NCI-H2029 (cell line): ENCODE data around the gene DHX58.

ENCODE experiments used
- DNase-seq: peaks from one replicate; lab custom pipeline; 2025; lab: John Stamatoyannopoulos, UW

DHX58 gene

DNA sequence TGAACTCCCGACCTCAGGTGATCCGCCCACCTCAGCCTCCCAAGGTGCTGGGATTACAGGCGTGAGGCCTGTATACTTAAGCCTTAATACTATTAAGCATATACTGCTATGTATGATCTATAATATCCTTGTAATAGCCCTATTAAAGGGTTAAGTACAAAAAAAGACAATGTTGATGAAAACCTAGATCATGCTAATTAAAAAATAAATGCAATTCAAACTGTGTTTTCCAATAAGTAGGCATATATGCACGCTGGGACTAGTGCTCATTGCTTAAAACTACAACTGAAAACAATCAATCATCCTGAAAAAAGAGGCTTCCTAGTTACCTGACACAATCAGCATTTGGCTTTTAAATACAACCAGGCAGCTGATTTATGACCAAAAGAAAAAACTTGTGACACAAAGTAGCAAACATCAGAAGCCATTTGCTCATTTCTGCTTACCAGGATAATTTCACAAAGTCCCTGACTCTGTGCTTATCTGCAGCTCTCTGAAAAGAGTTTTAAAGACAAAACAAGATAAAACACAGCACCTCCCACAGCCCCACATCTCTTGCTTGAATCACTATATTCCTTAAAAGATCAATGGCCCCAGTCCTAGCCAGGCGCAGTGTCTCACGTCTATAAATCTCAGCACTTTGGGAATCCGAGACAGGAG, 25.3 kb downstream of the DHX58 start:
- DNase-seq, result no peak

DNA sequence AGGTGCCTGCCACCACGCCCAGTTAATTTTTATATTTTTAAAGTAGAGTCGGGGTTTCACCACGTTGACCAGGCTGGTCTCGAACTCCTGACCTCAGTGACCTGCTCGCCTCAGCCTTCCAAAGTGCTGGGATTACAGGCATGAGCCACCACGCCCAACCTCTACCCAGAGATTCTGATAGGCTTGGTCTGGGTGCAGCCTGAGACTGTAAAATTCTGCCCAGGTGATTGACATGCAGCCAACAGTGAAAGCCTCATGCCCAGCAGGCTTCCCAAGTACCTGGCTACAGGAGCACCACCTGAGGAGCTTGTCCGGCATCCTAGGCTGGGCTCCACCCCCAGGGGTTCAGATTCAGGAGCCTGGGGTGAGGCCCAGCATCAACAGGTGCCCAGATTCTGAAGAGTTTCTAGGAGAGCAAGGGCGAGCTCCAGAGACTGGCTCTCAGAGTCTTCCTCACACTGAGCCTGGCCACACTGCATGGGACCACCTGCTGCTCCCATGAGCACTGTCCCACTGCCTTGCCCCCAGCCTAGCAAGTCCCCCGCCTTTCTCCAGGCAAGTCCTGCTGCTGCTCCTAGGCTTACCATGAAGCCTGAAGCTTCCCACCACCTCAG, 30.9 kb downstream of the DHX58 start:
- no peak for DNase-seq

DNA sequence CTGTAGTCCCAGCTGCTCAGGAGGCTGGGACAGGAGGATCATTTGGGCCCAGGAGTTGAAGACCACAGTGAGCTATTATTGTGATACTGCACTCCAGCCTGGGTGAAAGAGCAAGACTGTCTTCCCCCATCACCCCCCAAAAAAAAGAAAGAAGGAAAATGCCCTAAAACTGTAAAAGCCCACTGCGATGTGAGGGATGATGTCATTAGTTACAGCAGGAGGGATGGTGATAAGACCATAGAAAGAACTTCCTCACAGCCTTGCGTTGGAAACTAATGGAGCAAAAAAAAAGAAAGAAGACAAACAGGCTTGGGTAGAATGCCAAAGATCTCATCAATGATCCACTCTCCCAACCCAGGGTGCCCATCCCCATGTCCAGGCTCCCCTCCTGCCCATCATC, 33.0 kb downstream of the DHX58 start:
- no peak for DNase-seq

DNA sequence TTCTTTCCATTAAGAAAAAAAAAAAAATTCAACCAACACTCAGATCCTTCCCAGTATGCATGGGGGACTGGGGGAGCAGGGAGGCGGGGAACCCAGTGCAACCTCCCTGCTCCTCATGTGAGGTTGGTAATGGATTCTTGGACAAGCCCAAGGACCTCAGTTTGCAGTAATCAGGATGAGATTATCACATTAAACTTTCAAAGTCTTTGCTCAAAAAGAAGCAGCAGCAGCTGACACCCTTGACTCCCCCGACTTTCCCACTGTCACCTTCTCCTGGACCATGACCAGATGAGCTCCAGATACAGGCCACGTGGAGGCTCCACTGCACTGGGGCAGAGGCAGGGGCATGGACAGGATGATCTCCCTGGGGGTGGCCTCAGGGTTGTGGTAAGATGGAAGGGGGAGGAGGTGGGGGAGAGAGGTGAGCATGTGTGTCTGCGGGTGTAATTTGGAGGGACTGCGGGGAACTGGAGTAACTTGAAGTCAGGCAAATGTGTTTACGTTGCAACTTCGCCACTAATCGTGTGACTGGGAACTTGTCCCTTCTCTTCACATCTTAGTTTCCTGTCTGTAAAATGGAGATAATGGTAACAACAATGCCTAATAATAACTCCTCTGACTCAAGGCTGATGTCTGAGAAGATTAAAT, 34.0 kb downstream of the DHX58 start:
- DNase-seq, result no peak

DNA sequence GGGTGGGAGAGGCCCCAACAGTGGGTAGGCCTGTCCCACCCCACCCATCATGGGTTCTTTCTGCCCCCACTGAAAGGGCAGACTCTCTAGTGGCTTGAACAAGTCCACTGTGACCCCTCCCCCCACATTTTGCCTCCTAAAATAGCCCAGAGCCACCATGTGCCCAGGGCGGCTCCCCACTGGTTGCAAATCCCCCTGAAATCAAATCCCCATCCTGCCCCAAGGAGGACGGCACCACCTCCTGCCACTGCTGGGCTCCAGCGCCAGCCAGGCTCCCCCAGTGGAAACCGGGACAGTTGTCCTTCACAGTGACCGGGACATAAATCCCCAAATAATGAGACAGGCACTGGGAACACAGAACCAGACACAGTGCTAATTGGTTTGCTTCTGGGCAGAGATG, 34.8 kb downstream of the DHX58 start:
- no peak for DNase-seq

DNA sequence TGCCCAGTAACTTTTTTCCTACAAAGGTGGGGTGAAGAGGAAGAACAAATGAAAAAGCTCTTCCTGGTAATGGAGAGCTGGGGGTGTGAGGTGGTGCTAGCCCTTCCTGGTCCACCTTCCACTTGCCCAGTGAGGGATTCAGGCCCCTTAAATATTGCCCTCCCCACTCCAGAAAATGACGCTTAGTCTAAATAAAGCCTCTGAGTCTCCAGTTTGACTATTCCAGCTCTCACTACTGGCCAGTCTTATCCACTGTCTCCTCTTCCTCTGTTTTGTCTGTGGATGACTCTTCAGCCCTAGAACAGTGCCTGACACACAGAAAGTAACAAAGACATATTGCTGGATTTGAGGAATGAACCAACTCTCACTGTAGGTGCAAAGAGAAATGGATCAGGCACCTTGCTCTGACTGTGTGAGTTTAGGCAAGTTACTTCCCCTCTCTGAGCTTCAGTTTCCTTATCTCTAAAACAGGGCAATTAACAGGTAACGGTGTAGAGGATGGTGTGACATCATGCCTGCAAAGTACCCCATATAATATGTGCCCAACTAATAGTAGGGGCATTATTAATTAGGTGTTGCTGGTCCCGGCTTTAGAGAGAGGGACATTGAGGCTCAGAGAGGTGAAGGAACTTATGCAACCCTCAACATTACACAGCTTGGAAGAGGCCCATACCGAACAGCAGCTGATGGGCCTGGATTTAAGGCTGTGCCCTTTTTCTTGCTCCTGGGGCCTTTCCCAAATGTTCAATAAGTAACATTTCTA, 35.5 kb downstream of the DHX58 start:
- DNase-seq, result no peak

DNA sequence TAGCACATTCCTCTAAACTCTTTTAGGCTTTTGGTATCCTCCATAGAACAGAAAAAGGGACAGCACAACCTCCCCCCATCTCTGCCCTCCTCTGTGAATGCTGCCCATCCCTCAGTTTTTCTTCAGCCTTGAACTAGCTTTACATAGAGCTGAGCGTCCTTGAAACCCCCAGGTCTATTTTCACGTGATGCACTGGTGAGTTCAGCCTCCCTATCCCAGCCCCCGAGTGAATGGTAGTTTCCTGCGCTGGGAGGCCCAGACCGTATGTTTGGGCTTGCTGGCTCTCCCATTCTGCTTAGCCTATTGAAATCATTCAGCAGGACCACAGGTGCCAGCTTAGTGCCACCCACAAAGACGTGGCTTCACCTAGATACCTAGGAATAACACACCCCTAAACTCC, 36.7 kb downstream of the DHX58 start:
- no peak for DNase-seq

DNA sequence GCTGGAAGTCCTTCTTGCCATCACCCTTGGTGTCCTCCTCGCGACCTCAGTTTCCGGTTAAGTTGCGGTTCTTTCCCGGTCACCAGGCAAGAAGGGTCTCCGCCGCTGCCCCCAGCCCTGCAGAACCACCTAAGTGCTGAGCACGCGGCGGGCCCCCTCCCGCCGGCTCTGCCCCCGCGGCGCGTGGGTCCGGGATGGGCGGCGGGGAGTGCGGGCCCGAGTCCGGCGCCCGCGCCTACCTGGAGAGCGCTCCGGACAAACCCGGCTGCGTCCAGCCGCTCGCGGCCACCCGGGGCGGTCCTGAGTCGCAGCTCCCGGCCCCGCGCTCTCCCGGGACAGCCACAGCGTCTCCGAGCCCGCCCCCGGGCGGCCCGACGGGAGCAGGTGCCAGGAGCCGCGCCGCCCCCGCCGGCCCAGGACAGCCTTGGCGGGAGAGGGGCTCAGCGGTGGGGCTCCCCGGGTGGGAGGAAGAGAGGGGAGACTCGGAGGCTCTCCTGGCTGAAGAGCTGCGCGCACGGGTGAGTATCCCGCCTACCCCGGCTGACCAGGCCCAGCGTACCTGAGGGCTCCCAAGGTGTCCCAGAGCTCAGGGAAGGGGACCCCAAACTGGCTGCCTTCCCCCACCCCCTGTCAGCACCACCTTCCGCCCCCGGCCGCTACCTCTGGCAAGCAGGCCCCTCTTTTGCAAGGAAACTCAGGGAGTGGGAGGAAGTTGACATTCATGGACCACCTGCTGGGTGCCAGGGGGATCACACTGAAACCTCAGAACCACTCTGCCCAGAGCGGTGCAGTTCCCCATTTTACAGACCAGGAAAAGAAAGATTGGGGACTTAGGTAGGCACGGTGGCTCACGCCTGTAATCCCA, 40.0 kb downstream of the DHX58 start:
- no peak for DNase-seq

DNA sequence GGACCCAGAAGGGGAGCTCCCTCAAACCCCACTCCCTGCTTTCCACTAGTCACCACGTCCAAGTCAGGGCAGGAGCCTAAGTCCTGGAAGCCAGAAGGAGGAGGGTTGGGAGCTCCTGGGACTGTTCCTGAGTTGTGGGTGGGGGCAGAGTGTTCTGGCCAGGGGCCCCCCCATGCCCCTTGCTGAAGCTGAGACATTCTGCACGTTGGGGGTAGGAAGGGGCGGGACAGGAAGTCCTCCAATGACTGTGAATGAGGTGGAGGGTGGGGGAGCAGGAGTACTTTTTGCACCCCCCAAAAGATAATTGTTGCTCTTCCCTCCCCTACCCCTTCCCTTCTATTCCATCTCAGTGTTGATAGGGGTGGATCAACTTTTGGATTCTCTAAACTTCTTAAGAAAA, 40.7 kb downstream of the DHX58 start:
- DNase-seq, result no peak

DNA sequence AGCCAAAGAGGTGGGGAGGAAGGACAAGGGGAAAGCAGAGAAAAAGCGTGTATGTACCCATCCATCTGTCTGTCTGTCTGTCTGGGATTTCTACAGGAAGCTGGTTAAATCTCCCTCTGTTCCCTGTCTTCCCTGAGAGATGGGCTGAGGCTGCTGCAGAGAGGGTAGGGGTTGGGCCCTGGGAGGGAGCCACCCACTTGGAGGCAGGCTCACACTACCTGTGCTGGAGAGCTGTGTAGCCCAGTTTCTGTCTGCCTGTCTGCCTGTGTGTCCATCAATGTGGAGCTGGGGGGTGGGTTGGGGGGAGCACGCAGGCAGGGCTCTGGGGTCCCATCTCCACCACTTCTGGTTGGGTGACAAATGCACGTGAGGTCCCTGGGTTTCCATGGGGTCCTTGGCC, 43.5 kb downstream of the DHX58 start:
- no peak for DNase-seq

DNA sequence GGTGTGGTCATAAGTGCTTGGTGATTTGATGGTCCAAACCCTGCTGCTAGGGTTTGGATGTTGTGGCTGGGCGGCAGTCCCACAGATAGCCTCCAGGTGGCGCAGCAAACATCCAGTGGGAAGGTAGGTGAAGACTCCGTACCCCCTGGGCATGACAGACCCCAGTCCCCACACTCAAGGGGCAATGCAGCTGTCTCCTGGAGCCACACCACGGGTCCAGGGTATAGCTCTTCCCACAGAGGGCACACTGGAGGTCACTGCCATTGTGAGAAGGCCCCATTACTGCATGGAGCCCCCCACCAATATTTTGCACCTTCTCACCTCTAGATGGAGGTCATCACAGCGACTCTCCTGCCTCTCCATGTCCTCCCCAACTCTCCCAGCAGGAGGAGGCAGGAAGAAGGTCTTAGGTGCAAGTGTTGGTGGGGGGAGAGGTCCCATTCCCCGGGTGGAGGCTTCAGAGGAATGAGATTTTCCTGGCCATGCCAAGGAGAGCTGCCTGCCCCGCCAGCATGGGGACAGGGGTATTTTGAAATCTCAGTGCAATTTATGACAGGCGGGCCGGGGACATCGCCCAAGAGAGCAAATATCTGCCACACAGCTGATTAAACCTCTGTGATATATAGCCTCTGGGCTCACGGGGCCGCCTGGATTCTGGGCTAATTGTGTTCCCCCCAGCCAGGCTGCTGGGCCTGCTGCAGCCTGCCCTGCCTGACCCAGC, 45.0 kb downstream of the DHX58 start:
- peak; percentile 6 for DNase-seq

DNA sequence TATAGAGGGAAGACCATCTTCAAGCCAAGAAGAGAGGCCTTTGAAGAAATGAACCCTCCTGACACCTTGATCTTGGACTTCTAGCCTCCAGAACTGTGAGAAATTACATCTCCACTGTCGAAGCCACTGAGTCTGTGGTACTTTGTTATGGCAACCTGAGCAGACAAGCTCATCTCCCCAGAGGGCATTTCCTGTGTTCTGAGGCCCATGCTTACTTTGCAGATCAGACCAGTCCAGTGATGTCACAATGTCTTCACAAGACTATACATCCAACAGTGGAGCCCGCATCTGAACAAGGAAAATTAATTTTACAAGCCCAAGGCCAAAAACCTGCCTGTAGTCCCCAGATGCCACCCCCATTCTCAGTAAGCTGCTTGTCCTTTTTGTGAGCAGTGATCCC, 47.3 kb downstream of the DHX58 start:
- no peak for DNase-seq

DNA sequence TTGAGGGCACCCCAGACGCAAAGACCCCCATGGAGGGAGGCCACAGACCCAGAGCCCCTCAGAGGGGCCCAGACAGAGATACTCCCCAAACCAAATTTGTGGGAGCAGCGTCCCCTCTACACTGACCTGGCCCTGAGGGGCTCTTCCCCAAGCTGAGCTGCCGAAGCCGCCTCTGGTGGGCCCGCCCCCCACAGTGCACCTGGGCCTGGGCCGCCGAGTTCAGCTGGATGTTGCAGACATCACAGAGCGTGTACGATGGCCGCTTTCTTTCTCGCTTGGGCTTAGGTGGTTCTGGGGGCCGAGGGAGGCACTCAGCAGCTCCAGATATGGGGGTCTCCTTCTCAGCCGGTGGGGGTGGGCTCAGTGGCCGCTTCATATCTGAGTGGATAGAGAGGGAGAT, 49.8 kb downstream of the DHX58 start:
- no peak for DNase-seq

DNA sequence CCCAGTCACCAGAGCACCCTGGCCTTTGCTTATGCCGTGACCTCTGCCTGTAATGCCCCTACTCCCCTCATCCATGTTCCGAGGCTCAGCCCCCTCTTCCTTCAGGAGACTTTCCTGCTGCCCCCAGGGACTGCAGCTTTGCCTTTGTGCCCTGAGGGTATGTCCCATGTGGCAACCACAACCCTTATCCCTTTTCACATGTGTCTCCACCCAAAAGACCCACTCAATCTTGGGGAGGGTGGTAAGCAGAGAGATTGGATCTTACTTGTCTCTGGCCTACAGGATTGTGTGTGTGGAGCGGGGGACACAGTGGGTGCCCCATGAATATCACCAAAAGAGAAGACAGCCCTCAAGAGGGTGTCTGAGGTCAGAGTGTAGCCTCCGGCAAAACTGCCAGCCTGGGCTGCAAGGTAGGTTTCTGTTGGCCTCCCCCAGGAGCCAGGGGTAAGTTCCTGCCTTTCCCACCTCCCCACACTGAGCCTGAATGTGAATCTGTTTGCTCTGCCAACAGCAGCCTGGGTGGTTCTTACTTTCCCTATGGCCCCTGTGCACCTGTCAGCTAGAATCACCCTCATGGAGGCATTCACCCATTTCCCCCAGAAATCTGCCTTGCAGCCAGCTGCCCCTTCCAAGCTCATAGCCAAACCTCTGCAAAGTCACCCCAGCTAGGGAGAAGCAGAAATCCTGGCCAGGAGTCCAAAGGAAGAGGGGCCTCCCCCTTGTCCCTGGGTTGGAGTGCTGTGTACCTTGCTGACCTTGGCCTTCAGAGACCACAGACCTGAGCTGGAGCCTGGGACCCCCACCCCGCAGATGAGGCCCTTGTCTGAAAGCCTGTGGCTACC, 50.6 kb downstream of the DHX58 start:
- no peak for DNase-seq

DNA sequence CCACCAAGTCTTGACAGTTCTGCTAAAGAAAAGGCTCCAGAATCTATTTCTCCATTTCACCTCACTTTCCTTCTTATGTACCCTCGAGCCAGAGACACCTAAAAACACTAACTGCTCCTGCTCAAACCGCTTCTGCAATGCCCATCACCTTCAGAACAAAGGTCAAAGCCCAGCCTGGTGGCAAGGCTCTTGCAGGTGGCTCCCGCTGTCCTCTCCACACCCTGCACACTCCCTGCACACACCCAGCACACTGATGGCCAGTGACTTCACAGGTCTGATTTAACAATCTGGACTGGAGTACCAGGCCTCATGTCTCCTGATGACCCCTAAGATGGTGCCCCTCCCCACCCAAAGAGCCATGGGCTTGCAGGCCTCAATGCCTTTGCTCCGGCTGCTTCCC, 52.3 kb downstream of the DHX58 start:
- no peak for DNase-seq

DNA sequence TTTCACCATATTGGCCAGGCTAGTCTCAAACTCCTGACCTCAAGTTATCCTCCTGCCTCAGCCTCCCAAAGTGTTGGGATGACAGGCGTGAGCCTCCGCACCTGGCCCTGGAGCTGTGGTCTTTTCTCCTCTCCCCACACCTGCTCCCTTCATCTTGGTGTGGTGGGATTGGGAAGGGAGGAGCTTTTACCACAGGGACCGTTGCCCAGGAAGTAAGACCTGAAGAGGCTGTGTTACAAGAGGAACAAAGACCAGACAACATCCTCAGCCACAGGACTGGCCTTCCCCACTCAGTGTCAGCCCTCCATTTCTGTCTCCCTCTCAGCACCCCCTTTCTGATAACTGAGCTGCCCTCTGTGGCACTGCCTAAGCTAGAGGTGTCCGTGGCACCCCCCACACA, 52.7 kb downstream of the DHX58 start:
- no peak for DNase-seq

DNA sequence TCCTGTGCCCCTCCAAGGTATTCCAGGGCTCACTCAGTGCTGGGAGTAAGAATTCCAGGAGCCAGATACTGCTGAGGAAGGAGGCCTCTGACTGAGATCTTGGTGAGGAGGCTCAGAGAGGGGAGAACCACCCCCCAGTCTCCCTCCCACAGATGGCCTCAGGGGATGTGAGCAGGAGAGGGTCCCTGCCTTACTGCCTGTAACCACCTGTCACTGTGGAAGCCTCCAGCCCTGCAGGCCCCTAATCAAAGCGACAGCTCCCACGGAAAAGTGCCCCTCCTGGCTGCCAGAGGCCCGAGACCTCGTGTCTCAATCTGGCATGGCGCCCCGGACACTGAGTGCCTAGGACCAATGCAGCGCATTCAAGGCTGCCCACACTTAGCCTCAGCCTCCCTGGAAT, 54.5 kb downstream of the DHX58 start:
- no peak for DNase-seq

DNA sequence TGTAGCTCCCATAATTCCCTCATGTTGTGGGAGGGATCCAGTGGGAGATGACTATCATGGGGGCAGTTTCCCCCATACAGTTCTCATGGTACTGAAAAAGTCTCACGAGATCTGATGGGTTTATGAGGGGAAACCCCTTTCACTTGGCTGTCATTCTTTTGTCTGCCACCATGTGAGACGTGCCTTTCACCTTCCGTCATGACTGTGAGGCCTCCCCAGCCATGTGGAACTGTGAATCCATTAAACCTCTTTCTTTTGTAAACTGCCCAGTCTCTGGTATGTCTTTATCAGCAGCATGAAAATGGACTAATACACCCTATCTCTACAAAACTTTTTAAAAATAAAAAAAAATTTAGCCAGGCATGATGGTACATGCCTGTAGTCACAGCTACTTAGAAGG, 55.9 kb downstream of the DHX58 start:
- DNase-seq, result no peak

DNA sequence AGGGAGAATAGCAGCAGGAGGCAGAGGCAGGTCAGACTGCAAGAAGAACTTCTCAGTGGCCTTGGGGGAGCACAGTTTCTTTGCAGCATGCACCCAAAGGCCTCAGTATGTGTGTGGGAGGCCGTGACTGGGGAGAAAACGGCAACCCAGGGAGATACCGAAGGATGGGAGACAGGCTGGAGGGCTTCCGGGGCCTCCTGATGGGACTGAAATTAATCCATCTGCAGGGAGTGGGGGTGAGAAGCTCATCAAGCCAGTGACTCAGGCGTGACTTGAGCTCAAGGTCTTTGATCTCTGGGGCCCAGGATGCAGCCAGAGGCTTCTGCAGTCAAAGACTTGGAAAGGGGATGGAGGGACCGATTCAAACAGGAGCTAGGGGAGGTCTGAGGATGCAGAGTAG, 57.0 kb downstream of the DHX58 start:
- DNase-seq, result no peak

DNA sequence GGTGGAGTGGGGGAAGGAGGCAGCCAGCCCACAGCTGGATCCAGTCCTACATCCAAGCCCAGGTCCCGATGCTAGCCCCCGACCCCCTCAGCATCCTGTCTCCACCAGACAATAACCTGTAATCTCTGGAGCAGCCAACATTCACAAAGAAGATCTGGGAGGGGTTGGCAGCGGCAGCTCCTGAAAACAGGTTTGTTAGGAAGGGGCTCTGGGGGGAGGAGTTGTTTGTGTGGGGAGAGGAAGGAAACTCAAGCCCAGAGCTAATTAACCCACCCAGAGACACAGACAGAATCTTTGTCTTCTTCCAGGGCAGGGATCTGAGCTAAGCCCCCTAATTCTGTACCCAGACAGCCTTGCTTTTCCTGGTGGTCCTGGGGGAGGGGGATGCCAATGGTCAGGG, 57.5 kb downstream of the DHX58 start:
- DNase-seq, result no peak
